ENCODE measurements around the gene IGF2.

IGF2 gene

DNA sequence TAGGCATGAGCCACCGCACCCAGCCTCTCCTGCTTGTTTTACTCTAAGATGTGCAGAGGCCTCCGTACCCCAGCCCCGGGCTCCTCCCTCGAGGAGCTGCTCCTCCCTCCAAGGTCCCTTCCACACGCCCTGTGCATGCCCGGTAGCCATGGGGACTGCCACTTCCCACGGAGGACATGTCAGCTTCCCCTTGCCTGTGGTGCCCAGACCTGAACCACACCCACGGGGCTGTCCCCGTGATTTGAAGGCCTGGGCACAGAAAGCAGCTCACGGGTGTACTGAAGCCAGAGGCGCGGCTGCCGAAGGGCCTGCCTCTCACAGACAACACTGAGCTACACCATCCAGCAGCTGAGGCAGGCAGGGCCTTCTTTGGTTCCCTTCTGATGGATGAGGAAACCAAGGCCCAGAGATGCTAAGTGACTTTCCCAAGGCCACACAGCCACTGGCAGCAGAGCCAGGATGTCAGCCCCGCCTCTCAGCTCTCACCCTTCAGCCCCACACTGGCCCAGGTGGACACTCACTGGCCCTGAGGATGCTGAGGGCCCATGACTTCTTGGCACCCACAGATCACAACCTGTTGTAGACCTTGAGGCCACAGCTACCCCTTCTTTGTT, 14.5 kb upstream of the IGF2 start:
- no peak for DNase-seq

GRCh38 chr11:2151500-2152257, 12.5 kb upstream of the IGF2 start:
- peak; percentile 80 for DNase-seq

DNA sequence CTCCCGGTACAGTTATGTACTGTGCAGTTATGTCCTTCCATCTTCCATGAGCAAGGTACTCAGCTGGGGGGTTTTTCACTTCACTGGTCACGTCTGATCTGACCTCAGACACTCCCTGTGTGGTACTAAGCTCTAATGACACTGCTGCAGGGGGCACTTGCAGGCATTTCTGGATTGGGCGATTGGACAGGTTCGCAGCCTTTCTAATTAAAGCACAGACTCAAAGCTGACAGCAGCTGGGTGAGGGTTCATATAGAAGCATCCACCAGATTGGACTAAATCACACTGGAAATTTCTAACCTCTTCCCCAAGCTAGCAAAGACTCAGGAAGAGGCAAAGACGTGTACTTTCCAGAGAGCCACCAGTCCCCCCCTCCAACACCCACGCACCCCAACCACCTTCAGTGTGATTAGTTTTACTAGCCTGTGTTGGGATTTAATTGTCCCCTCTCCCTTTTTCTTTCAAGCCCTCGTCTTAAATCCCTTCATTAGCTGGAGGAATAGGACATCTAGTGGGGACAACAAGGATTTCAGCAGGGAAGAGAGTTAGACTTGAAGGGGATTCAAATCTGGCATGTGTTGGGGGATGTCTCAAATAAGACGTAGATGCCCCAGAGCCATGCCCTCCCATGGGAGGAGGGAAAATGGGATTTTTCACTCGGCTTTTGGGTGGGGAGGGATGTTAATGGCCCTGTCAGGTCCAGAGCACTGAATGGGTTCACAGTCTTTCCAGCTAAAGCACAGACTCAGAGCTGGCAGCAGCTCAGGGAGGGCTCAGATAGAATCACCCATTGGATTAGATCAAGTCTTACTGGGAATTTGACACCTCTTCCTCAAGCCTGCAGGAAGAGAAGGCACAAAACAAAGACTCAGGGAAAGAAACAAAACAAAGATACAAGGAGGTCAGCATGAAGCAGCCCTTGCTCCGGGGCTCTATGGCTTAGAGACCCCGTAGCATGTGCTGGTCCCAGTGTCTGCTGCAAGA, 11.0 kb upstream of the IGF2 start:
- no peak for DNase-seq

- DNase-seq, result no peak
Measured at GRCh38 chr11:2149460-2149859, 10.3 kb upstream of the IGF2 start.

DNA sequence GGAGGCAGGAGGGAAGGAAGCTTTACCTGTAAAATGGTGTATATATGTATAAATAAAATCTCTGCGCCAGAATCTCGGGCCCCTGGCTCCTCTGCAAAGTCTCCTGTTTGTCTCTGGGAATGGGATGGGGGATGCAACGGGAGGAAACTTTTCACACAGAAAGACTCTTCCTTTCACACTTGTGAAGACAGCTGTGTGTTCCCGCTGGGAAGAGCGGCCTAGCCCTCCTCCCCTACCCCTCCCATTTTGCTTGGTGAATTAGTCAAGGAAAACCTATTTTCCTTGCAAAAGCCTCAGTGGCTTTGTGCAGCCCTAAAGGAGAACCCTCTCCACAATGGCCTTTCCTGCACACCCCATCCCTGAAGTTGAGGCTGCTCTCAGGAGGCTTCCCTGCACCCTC, 9.4 kb upstream of the IGF2 start:
- DNase-seq, result no peak

DNA sequence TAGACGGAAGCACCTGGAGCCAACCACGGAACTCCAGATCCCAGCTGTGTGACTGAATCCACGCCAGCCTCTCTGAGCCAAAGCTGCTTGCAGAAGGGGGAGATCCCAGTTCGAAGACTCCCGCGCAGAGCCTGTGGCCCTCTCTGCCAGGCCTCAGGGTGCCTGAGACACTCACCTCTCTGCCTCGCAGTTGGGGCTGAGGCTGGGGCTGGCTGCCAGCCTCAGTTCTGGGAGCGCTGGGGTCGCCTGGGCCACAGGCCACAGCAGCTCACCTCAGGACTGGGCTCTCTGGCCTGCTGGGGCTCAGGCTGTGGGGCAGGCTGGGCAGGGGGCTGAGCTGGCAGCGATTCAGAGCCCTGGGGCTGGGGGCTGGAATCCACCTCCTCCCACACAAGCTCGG, 8.2 kb upstream of the IGF2 start:
- DNase-seq, result no peak

DNA sequence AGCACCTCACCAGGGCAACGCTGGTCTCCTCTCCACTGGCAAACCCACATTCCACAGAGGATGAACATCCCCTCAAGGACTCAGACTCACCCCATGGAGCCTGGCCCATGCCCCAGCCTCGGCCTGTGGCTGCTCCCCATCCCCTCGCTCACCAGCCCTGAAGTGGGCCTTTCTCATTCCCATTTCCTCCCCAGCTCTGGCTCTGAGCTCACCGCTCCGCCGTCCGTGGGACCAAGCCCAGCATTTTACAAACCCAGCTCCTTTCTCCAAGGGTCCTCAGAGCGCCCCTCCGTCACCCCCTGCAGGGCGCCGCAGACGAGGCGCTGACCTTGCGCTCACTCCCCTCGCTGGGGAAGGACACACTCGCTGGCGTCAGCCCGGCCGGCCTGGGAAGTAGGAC, 6.9 kb upstream of the IGF2 start:
- DNase-seq, result no peak

DNA sequence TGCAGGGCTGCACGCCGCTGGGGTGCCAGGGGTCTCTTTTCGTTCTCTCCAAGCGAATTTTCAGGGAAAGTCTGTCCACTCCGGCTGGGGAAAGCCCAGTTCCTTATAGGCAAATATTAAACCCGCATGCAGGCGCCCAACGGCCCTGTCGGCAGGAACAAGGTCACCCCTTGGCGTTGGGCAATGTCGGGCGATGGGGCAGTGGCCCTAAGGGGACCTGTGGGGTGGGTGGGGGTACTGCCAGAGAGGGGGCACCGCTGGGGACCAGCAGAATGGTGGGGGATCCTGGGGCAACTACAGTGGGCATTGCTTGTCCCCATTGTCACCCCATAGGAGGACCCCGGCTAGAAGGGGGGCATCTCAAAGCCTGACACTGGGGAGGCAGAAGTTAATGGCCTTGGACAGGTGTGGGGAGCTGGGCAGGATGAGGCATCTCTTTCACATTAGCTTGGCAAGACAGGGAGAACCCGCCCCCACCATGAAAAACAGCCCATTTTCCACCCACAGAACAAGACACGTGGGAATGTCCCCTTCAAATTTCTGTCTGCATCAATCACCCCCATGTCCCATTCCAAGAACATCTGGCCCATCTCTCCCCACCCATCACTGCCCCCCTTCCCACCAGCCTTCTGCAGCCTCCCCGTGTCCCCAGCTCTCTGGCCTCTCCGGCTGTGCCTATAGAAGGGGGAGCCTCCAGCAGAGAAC, 5.5 kb upstream of the IGF2 start:
- no peak for DNase-seq

GRCh38 chr11:2143799-2144543, 4.8 kb upstream of the IGF2 start:
- DNase-seq, result no peak

- DNase-seq, result no peak
Measured at GRCh38 chr11:2143477-2143798, 4.2 kb upstream of the IGF2 start.

- no peak for DNase-seq
Measured at GRCh38 chr11:2142762-2143202, 3.6 kb upstream of the IGF2 start.

- DNase-seq, result no peak
Measured at GRCh38 chr11:2142300-2142759, 3.1 kb upstream of the IGF2 start.

DNA sequence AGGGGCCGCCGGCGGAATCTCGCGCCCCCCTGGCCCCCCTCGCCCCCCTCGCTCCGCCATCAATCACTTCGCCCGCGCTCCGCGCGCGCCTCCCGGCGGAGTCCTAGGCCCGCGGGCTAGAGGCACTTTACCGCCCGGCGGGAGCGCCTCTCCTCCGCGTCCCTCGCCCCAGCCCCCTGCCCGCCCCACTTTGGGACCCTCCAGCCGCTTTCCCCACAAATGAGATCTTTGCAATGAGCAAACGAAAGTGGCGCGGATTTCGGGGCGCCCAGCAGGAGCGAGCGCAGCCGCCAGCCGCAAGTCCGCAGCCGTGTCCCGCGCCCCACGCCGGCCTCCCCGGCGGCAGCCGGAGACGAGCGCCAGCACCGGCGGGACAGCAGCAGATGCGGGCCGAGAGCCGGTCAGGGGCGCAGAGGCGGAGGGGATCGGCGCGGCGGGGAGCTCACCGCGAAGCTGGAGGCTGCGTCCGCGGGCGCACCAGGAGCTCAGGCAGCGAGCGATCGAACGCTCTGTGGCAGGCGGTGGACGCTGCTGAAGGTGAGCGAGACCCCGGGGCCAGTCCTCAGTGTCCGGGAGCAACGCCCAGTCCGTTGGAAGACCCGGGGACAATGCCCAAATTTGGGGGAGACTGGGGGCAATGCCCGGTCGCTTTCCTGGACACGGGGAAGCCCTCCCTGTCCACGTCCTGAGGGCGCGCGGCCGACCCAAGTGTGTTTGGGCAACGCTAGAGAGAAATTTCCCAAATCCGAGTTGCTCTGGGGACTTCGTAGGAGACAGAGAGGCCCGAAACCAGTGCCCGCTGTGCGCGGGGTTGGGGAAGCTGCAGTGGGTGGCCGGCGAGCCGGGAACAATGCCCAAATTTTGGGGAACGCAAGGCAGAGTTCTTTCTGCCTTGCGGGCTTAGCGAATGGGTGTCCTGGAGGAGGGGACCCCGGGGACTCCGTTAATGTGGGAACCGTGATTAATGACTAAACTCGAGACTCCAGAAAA, 1.5 kb upstream of the IGF2 start:
- no peak for DNase-seq

- no peak for DNase-seq
Measured at GRCh38 chr11:2139621-2140337, 590 bp upstream of the IGF2 start.

DNA sequence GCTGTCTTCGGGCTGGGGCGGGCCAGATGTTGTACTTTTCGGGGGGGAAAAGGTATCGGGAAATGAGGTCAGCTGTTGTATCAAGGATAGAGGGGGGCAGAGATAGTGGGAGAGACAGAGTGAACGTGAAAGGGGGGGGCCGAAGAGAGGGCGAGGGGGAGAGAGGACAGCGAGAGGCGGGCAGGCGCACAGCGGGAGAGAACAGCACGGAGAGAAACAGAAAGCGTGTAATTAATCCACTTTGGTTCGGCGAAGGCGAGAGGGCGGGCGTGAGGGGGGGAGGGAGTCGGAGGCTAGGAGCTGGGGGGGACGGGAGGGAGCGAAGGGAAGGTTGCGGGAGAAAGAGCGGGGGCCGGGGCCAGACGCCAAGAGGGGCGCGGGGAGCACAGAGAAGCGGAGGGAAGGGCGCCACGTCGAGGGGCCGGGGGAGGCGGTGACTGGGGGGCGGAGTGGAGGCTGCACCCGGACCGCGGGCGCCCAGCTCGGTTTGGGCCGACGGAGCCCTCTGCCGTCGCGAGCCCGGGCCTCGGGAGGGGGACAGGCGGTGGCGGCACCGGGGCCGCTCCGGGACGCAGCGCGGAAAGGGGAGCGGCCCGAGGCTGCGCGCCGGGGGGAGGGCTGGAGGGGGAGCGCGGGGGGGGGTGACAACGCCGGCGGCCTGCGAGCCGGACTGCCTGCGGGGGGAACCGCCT, 612 bp downstream of the IGF2 start:
- no peak for DNase-seq

GRCh38 chr11:2138068-2138430, 1.1 kb downstream of the IGF2 start:
- DNase-seq, result no peak

DNA sequence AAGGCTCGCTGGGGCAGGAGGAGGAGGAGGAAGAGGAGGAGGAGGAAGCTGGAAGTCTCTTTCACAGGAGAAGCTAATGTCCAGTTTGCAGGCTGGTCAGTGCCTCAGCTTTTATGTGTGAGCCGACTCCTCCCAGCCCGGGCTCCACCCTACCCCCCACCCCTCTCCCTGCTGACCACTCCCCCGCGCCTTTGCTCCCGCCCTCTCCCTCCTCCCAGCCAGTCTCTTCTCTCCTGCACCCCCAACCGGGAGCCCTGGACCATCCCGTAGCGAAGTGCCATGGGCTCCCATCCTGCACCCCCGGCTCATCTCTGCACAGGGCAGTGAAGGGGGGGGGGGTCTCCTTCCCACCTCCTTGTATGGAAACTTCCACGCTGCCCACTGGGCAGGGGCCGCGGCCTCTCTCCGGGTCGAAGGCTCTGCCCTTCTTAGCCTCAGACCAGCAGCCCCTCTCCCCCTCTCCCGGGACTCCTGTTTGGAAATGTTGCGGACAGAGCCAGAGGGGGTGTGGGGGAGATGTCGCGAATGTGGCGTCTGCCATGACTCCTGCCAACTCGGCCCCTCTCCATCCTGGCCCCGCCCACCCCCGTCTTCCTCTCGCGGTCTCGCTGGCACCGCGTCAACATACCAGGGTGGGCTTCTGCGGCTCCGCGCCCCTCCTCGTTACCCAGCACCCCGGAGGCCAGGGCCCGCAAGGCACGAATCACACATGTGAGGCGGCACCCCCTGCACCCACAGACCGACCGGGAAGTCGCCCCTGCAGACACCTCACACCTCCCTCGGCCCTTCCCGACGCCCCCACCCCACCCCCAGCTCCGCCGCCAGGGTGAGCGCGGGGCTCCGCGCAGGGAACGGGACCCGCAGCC, 1.8 kb downstream of the IGF2 start:
- no peak for DNase-seq

DNA sequence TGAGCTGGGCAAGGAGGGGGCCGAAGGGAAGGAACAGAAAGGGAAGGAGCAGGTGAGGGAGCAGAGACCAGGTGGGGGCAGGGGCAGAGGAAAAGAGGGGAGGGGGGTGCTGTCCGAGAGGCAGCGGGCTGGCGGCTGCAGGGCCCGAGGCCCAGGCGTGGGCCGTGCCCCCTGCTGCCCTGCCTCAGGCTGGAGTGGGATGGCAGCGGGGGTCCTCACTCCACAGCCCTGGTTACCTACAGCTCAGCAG, 2.3 kb downstream of the IGF2 start:
- DNase-seq, result no peak
